ENCODE results near the gene CDC14B.
"Not testable (repeated sequence)": the region's sequence is repeated elsewhere in the genome, so short reads cannot be mapped to it uniquely, and the experiment has no call there.

The CDC14B gene

DNA sequence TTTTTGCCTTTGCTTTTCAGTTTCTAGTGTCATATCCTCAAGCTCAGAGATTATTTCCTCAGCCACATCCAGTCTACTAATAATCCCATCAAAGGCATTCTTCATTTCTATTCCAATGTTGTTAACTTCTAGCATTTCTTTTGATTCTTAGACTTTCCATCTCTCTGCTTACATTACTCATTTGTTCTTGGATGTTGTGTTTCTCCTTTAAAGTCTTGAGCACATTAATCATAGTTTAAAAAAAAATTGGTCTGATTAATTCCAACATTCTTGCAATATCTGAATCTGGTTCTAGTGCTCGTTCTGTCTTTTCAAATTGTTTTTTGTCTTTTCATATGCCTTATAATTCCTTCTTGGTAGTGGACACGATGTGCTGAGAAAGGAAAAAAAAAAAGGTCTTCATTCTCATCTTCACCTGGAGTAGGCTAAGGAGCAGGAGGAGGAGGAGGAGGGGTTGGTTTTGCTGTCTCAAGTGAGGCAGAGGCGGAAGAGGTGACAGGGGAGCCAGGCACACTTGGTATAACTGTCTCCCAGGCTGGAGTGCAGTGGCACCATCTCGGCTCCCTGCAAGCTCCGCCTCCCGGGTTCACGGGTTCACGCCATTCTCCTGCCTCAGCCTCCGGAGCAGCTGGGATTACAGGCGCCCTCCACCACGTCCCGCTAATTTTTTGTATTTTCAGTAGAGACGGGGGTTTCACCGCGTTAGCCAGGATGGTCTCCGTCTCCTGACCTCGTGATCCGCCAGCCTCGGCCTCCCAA lies 19.1 kb upstream of the CDC14B start:
- H3K27ac ChIP-seq (ENCODE audit: low read depth, low read length): no peak overlapping the region
- no peaks in the 10 kb centered on the region for H3K9me3 ChIP-seq (ENCODE audit: insufficient read depth, low read length)
- no peaks in the 10 kb centered on the region for H3K27me3 ChIP-seq (ENCODE audit: low read length)
- H3K4me3 ChIP-seq (ENCODE audit: insufficient read depth, low read length, poor library complexity, severe bottlenecking): no peak overlapping the region
- H2AFZ ChIP-seq (ENCODE audit: low read depth, low read length, severe bottlenecking): no peak overlapping the region
- H3K79me2 ChIP-seq (ENCODE audit: insufficient read depth, low read length): no peaks in the 10 kb centered on the region
- TF ChIP-seq, protein P1, sequence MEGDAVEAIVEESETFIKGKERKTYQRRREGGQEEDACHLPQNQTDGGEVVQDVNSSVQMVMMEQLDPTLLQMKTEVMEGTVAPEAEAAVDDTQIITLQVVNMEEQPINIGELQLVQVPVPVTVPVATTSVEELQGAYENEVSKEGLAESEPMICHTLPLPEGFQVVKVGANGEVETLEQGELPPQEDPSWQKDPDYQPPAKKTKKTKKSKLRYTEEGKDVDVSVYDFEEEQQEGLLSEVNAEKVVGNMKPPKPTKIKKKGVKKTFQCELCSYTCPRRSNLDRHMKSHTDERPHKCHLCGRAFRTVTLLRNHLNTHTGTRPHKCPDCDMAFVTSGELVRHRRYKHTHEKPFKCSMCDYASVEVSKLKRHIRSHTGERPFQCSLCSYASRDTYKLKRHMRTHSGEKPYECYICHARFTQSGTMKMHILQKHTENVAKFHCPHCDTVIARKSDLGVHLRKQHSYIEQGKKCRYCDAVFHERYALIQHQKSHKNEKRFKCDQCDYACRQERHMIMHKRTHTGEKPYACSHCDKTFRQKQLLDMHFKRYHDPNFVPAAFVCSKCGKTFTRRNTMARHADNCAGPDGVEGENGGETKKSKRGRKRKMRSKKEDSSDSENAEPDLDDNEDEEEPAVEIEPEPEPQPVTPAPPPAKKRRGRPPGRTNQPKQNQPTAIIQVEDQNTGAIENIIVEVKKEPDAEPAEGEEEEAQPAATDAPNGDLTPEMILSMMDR (IDR thresholded peaks at IDR 0.05; ENCODE audit: insufficient read depth, low read length, poor library complexity, severe bottlenecking): no peak
- TF ChIP-seq EZH2phosphoT487 (conservative IDR thresholded peaks at IDR 0.05; ENCODE audit: low read length): no peak
- no peaks in the 10 kb centered on the region for H3K9me2 ChIP-seq (replicated peaks; ENCODE audit: insufficient read depth, low read length)
- H3K4me2 ChIP-seq (ENCODE audit: low read depth, low read length, poor library complexity, severe bottlenecking): no peak overlapping the region
- H3F3A ChIP-seq (ENCODE audit: insufficient read depth): no peaks in the 10 kb centered on the region; the same call in 1 of the 2 replicates
- H3K36me3 ChIP-seq (ENCODE audit: low read length): no peaks in the 10 kb centered on the region
- H4K20me1 ChIP-seq (ENCODE audit: low read depth, low read length): no peaks in the 10 kb centered on the region
- no peak overlapping the region for H3K9ac ChIP-seq (ENCODE audit: low read length)

DNA sequence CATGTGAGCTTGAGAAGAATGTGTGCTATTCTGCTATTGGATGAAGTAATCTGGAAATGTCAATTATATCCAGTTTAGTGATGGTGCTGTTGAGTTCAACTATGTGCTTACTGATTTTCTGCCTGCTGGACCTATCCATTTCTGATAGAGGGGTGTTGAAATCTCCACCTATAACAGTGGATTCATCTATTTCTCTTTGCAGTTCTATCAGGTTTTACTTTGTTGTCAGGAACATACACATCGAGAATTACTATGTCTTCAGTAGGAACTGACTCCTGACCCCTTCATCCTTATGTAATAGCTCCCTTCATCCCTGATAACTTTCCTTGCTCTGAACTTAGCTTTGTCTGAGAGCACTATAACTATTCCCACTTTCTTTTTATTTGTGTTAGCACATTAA lies 16.7 kb upstream of the CDC14B start:
- Histone ChIP-seq H3K79me2 (ENCODE audit: insufficient read depth, low read length) (no peaks in the 10 kb centered on the region), H3K9ac (ENCODE audit: low read length) (no peak overlapping the region), H3K9me3 (ENCODE audit: insufficient read depth, low read length) (no peaks in the 10 kb centered on the region), H2AFZ (ENCODE audit: low read depth, low read length, severe bottlenecking) (no peak overlapping the region), H4K20me1 (ENCODE audit: low read depth, low read length) (no peaks in the 10 kb centered on the region), H3K27me3 (ENCODE audit: low read length) (no peaks in the 10 kb centered on the region), H3F3A (ENCODE audit: insufficient read depth) (no peaks in the 10 kb centered on the region), H3K4me3 (ENCODE audit: insufficient read depth, low read length, poor library complexity, severe bottlenecking) (no peak overlapping the region), H3K4me2 (ENCODE audit: low read depth, low read length, poor library complexity, severe bottlenecking) (no peak overlapping the region), H3K27ac (ENCODE audit: low read depth, low read length) (no peak overlapping the region), H3K9me2 (replicated peaks; ENCODE audit: insufficient read depth, low read length) (no peaks in the 10 kb centered on the region), H3K36me3 (ENCODE audit: low read length) (no peaks in the 10 kb centered on the region)
- TF ChIP-seq, protein P1 (IDR thresholded peaks at IDR 0.05; ENCODE audit: insufficient read depth, low read length, poor library complexity, severe bottlenecking): no peak
- TF ChIP-seq EZH2phosphoT487 (conservative IDR thresholded peaks at IDR 0.05; ENCODE audit: low read length): no peak

DNA sequence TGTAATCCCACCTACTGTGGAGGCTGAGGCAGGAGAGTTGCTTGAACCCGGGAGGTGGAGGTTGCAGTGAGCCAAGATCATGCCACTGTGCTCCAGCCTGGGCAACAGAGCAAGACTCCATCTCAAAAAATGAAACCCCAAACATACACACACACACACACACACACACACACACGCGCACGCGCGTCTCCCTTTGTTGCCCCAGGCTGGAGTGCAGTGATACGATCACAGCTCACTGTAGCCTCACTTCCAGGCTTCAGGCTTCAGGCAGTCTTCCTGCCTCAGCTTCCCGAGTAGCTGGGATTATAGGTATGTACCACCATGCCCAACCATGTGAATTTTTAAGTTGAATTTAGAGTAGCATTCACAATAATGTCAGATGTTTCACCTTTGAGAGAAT lies 13.9 kb upstream of the CDC14B start:
- not testable (repeated sequence) for H3K9me3 ChIP-seq (ENCODE audit: insufficient read depth, low read length); H4K20me1 ChIP-seq (ENCODE audit: low read depth, low read length); H3K4me2 ChIP-seq (ENCODE audit: low read depth, low read length, poor library complexity, severe bottlenecking)

DNA sequence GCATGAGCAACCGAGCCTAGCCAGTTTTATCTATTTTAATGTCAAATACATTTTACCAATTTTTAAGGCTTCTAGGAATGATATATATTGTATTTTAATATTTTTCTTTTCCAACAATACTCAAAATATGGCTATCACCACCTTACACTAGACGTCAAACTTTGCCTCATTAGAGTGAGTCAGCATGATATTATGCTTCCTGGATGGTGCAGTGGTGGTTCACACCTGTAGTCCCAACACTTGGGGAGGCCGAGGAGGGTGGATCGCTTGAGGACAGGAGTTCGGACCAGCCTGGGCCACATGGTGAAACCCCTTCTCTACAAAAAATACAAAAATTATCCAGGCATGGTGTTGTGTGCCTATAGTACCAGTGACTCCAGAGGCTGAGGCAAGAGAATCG lies 7.3 kb upstream of the CDC14B start:
- TF ChIP-seq, protein P1 (IDR thresholded peaks at IDR 0.05; ENCODE audit: insufficient read depth, low read length, poor library complexity, severe bottlenecking): no peak
- TF ChIP-seq EZH2phosphoT487 (conservative IDR thresholded peaks at IDR 0.05; ENCODE audit: low read length): no peak
- Histone ChIP-seq H3K27me3 (ENCODE audit: low read length) (no peaks in the 10 kb centered on the region), H3F3A (ENCODE audit: insufficient read depth) (no peaks in the 10 kb centered on the region), H3K4me3 (ENCODE audit: insufficient read depth, low read length, poor library complexity, severe bottlenecking) (no peak overlapping the region), H3K9me3 (ENCODE audit: insufficient read depth, low read length) (no peaks in the 10 kb centered on the region), H2AFZ (ENCODE audit: low read depth, low read length, severe bottlenecking) (no peak overlapping the region), H3K9ac (ENCODE audit: low read length) (no peak overlapping the region), H3K9me2 (replicated peaks; ENCODE audit: insufficient read depth, low read length) (no peaks in the 10 kb centered on the region), H3K36me3 (ENCODE audit: low read length) (no peaks in the 10 kb centered on the region), H4K20me1 (ENCODE audit: low read depth, low read length) (no peaks in the 10 kb centered on the region), H3K79me2 (ENCODE audit: insufficient read depth, low read length) (no peaks in the 10 kb centered on the region), H3K27ac (ENCODE audit: low read depth, low read length) (no peak overlapping the region), H3K4me2 (ENCODE audit: low read depth, low read length, poor library complexity, severe bottlenecking) (no peak overlapping the region)

More for the DNA sequence above, 13.9 kb upstream of the CDC14B start:
- not testable (repeated sequence) for H3K79me2 ChIP-seq (ENCODE audit: insufficient read depth, low read length); H3F3A ChIP-seq (ENCODE audit: insufficient read depth); H3K9ac ChIP-seq (ENCODE audit: low read length); H2AFZ ChIP-seq (ENCODE audit: low read depth, low read length, severe bottlenecking); H3K36me3 ChIP-seq (ENCODE audit: low read length); H3K27ac ChIP-seq (ENCODE audit: low read depth, low read length); H3K4me3 ChIP-seq (ENCODE audit: insufficient read depth, low read length, poor library complexity, severe bottlenecking); H3K9me2 ChIP-seq (replicated peaks; ENCODE audit: insufficient read depth, low read length); H3K27me3 ChIP-seq (ENCODE audit: low read length)
